IPS-NIHi11 (cell line): ENCODE data around the gene GFI1.

Experiments used
- DNase-seq: peaks from one replicate; pipeline ENCODE4 v3.0.0; 2012; ENCODE audit warnings: mixed read lengths, low spot score

Gene GFI1

DNA sequence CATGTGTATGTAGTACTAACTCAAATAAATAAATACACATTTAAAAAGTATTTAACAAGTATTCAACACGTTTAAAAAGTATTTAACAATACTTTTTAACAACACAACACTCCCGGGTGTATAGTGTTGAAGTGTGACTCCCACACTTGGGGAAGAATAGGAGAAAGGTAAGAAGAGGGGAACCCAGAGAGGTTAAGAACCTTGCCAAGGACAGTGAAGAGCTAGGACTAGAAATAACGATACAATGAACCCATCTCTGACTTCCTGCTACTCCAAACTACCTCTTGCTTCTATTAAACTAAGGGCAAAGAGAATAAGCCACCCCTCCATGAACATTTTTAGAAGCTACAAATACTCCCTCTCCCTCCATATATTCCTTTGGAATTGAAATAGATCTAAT is 1.7 kb upstream of the GFI1 start:
- DNase-seq, result no peak

DNA sequence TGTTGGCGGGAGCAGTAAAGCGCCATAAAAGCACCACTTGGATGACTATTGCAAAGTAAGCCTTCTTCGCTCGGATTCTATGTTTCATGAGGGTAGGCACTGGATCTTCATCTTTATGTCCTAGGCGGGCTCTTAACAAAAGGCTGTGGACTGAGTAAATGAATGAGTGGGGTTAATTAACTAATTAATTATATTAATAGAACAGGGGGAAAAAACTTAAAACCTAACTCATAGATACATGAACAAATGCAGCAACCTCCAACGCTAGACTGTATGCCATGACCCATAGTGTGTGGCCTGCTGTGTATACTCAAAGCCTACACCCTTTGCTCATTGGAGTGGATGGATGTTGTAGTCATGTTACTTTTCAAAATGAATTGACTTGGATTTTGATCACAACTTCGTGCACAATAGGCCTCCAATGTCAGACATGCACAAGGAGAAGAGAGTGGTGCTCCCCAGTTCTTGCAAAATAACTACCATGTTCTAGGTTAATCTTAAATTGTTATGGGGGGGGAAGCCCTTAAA is 417 bp upstream of the GFI1 start:
- no peak for DNase-seq

DNA sequence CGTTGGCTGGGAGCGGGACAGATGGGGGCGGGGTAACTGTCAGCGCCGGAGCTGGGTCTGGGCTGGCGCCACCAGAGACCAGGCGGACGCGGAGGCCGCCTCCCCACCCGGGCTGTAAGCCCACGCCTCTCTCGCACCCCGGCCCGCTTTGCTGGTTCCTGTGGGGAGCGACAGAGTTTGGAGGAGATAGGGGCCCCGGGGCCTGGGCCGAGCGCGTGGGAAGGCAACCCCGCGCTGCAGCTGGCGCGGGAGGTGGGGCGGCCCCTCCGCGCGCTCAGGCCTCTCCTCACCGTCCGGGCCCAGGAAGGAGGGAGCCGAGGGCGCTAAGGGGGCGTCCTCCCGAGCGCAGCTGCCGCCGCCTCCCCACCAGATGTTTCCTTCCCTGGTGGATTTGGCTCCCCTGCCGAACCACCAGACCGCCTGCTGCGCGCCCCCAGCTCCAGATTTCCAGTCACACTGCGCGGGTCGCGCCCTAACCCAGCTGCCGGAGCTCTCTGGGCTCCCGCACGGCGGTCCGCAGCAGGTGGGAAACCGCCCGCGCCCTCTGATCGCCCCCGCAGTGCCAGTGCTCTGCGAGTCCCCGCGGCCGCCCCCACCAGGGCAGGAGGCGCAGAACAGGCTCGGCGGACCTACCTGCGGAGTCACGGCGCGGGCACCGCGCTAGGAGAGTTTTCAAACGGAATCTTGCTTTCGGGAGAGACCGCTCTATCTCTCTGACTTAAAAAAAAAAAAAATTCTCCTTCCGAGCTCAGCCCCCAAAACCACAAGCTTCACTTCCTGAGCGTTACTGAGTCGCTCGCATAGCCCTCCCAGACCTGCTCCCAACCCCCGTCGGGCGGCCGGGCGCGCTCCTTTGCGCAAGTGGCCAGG is 1.1 kb downstream of the GFI1 start:
- peak; percentile 70 for DNase-seq

DNA sequence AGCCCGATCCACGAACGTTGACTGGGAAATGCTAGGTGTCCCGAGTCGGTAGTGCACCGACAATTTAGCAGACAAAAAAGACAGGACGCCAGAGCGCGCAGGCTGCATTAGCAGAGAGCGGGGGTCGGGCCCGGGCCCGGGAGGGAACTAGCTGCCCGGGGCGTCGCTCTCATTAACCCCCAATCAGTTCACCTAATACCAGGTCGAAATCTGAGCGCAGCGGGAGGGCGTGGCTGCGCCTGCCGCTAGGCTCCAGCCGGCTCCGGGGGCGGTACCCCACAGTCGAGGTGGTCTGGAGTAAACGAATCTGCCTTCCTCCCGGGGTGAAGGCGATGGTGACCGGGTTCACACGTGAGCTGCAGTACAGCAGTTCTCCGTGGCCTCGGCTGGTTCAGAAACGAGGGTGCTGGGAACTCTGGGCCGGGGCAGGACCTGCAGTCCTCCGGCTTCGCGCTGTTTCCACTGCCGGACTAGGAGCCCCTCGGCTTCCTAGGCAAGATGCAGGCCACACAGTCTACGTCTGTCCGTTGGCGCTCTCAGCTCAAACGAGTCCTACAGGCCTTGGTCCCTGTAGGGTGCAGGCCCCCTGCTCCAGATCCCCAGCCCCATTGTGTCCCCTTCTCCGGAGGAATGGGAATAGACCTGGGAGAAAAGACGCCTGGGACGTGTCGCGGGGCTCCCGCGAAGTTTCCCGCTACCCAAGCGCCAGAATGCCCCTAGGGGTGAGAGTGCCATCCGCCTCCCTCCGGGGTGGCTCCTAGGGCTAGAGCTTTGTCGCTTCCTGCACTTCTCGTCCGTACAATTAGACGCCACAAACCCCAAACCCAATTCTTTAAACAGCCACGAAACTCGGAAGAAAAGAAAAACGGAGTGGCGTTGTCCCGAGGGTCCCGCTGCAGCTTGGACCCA is 2.0 kb downstream of the GFI1 start:
- peak; percentile 41 for DNase-seq

DNA sequence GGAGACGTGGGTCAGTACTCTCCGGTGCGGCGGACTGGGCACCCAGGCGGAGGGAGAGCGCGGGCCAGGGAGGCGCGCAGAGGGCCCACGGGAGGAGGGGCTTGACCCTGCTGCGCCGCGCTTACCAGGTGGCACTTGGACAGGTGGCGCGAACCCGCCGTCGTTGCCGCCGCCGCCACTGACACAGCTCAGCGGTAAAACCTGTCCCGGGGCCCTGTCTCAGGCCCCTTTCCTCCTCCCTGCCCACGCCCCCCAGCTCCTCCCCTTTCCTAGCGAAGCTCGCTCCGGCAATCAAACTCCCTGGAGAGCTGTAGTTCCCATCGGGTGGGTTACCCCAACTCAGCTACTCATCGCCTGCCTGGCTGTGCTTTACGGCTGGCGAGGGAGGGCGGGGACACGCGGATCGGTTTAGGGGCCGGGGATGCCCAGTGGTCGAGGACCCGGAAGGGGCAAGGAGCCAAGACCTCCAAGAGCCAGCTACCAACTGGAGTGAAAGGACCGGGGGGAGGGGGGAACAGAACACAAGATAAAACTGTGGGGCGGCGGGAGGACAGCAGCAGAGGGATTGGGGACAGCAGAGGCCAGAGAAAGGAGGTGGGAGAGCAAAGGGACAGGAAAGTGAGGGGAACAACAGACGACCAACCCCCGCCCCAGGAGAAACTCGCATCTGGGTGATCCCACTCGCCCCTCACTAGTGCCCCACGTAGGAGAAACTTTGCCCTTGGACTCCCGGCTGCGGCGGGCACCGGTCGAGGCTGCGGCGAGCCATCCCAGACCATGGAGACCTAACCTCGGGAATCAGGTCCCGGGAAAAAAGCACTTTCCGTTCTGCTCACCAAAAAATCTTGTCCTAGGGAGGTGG is 2.9 kb downstream of the GFI1 start:
- peak; percentile 53 for DNase-seq

DNA sequence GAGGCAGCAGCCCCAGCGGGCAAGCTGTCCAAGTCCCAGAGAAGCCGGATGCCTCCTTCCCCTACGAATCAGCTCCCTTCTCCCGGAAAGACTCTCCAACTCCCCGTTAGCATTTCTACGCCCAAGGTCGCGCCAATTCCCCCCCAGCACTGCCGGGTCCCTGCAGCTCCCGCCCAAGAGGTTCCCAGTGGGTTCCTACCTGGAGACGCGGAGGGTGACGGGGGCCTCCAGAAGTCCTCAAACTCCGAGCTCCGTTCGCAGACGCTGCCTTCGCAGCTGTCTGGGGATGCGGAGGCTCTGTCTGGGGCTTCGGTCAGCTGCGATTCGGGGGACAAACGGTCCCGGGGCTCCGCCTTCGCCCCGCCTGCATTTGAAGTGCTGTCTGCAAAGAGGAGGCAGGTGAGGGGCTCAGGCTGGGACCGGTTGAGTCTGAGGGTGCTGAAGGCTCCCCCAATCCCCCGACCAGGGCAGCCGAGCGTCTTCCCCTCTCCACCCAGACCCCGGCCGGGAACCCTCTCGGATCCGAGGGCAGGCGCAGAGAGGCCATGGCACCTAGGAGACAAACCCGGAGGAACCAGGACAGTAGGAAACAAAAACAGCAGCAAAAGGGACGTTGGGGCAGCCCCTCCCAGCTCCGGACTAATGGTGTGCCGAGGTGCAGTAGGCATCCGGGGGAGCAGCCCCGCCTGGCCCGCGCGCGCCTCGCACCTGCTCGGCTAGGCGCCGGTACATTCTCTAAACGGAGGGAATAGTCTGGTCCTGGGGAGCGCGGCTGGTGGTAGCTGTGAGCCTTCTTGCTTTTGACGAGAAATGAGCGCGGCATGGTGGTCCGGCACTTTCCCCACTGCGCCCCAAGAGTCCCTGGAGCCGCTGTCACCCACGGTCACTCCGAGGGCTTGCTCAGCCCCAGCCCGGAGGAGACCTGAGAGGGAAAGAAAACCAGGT is 3.8 kb downstream of the GFI1 start:
- DNase-seq, result peak; percentile 33

DNA sequence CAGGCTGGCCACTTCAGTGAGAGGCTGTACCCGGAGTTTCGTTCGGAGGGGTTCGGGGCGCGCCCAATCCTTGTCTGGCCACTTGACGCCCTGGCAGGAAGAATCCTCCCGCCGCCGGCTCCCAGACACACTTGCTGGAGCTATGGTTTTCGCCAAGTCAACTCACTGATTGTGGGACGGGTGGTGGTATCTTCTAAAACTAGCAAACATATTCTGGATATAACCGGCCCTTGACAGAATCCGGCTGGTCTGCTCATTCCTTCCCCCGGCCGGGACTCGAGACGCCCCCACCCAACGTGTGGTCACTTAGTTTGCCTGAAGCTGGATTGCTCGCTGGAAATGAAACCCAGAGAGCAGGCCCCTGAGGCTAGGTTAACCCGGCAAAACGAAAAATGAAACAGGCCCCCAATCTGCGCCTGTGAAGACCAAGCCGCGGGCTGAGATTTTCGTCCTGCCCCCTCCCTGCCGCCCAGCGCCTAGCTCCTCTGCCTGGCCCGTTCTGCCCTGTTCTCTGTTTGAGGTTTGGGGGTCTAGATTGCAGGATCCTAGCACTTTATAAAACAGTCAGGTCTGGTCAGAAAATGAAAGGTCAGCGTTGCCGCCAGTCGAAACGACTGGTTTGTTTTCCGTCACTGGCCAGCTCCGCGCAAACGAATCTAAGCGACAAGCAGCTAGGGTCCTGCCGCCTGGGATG is 4.6 kb downstream of the GFI1 start:
- DNase-seq, result no peak

DNA sequence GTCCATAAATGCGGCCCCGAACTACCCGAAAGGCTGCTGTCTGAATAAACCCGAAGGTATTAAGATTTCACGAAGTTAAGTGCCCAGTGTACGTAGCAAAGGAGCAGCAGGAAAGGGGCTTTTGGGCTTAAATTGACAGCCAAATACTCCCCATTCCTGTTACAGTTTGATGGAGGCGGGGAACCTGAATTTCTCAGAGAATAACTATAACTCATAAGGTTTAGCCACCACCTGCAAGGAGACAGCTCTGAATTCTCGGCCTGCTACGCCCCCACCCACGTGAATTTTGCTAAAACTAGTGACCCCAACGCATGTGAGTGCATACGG is 5.2 kb downstream of the GFI1 start:
- DNase-seq, result no peak

DNA sequence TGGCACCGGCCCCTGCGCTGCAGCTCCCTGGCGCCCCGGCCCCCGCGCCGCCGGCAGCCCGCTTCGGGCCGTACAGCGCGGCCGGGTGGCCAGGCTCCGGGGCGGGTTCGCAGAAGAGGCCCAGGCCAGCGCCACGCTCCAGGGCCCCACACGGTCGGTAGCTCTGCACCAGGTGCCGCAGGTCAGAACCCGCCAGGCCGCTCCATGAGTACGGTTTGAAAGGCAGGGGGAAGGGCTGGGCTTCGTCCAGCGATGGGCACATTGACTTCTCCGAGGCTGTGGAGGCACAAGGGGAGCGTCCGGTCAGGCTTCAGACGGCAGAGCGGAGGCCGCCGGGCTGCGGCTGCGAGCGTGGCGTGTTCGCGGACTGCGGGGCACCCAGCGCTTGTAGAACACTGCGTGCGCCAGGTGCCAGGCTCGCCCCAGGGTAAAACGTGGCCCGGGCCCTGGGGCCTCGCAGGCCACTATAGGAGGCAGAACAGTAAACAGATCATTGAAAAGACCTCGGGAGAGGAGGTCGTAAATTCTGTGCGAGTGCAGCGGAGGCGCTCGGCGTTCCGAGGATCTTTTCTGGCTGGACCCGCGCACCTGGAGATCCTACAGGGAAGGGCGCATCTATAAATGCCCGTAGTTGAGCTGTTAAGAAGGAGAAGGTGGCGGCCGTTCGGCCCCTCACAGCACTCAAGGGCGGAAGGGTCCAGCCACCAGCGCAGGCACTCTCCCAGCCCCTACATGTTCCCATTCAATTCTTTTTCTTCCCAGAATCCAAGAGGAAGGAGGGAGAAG is 5.7 kb downstream of the GFI1 start:
- peak; percentile 46 for DNase-seq

DNA sequence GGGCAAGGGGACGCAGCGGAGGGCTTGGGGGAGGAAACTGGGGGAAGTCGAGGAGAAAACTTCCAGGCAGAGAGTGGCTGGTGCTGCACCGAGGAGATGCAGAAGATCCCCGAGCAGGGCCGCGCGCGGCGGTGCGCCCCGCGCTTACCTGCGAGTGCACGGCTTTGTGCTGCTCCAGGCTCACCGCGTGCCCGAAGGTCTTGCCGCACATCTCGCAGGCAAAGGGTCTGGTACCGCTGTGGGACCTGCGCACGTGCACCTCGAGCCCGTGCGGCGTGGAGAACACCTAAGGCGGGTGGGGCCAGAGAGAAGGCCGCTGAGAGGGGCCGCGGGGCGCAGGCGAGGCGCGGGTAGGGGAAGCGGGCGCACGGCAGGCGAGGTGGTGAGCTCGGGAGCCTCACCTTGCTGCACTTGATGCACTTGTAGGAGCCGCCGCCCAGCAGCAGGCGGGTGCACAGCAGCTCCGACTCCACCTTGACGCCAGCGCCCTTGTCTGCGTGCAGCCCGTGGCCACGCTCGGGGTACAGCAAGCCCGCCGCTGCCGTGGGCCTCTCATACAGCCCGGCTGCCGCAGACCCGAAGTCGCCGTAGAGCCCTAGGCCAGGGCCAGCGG is 6.4 kb downstream of the GFI1 start:
- DNase-seq, result peak; percentile 44

DNA sequence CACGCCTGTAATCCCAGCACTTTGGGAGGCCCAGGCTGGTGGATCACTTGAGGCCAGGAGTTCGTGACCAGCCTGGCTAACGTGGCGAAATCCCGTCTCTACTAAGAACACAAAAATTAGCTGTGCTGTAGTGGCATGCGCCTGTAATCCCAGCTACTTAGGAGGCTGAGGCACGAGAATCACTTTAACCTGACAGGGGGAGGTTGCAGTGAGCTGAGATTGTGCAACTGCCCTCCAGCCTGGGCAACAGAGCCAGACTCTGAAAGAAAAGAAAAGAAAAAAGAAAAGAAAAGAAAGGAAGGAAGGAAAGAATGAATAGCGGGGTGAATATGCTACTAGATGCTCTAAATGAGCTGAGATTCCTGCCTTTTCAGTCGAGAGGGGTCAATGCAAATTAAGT is 7.1 kb downstream of the GFI1 start:
- DNase-seq, result no peak

DNA sequence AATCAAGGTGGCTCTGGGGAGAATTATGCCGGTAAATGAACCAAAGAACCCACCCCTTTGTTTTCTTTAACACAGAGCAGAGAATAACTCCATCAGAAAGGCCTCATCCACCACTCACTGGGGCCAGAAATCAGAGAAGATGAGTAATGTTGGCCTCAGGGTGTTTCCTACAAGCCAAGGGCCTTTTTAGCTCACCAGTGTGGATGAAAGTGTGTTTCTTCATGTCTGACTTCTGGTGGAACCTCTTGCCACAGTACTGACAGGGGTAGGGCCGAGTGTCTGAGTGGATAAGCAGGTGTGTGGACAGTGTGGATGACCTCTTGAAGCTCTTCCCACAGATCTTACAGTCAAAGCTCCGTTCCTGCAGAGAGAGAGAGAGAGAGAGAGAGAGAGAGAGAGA is 8.3 kb downstream of the GFI1 start:
- DNase-seq, result no peak

DNA sequence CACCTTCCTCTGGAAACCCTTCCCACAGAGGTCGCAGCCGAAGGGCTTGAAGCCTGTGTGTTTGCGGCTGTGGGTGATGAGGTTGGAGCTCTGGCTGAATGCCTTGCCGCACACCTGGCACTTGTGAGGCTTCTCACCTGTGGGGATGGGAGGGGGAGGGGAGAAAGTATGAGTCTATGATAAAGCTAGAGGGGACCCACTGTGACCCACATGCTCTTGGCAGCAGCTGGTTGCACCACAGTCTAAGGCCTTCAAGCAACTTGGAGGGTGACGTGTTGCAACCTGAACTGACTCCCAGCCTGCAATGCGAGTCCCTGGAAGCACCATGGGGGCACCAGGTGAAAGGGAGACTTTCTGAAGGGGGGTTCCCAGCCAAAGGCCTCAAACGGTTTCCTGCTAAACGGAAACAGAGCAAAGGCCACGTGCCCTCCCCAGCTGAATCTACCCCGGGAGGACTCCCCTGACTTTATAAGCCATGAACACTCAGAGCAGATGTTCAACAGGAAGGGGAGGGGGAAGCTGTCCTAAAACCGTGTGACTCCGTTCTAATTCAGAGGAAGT is 10.6 kb downstream of the GFI1 start:
- DNase-seq, result no peak

DNA sequence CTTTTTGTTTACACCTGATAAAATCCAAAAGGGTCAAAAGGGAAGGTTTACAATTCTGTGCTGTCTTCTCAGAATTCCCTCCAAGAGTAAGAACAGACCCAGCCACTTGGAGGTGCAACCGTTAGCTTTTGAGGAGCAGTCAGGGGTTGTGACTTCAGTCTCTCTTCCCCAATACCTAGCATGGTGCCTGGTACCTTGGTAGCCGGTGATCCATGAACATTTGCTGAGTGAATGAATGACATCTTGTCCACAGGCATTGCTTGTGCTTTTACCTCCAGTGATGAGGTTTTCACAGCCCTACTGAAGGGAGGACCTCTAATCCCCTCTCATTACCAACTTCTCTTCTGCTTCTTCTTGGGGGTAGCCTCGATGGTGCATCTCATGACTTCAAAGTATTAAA is 11.7 kb downstream of the GFI1 start:
- no peak for DNase-seq

DNA sequence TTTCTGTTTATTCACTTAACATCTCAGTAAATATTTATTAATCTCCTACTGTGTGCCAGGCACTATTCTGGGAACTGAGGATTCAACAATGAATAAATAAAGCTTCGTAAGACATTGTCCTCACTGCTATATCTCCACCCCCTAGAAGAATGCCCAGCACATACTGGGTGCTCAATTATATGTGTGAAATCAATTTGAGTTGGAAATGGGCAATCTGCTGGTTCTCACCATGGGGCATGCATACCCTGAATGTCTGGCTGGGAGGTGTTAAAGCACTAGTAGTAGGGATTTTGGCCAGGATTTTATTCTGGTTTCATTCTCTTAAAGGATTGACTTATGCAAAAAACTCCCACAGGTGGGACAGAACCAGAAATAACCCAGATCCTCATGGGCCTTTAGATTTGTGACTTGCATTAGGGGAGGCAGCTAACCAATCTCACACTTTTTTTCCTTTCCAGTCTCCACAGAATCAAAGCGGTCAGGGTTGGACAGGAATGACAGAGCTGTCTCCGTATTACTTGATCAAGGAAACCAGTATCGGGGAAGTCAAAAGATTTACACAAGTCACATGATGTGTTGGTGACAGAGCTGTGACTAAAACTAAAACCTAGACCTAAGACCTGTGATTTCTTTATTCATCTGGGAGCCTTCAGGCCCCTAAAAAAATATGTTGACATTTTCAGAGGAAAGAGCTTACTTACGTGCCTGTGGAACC is 12.8 kb downstream of the GFI1 start:
- no peak for DNase-seq

DNA sequence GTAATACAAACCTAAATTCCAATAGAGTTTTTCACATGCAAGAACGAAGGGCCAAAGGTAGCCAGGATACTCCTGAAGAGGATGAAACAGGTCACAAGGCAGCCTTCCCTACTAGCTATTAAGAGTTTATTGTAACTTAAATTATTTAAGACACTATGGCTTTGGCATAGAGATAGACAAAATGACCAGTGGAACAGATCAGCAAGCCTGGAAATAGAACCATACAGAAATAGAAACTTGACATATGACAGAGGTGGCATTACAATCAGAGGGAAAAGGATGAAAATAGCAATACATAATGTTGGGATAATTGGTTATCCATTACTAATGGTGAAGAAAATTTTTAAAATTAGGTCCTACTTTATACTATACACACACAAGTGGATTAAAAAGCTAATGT is 16.5 kb downstream of the GFI1 start:
- DNase-seq, result no peak

DNA sequence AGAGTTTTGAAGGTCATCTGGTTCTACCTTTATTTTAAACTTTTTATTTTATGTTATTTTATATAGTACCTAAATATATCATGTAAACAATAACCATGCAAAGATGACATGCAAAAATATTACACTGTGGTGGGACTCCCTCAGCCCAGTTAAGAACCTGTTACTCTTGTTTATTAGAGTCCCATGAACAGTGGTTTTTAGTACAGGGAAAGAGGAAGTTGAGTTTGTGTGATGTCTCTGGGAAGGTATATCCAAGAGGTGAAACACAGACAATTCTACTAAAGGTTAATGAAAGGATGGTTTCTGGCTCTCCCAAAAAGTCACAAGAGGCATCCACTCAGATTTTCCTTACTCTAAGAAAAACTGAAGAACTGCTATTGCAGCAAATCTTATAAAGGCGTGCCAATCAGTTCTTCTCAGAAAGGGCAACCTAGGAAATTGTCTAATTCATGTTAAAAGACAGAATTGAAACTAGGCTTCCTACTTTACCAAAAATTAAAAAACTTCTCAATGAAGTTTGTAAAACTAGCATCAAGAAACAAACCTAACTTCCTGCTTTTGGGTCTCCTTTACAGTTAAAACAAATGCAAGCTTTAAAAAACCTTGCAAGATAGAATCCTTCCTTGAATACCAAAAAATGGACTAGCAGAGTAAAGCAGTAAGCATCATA is 19.9 kb downstream of the GFI1 start:
- DNase-seq, result no peak

DNA sequence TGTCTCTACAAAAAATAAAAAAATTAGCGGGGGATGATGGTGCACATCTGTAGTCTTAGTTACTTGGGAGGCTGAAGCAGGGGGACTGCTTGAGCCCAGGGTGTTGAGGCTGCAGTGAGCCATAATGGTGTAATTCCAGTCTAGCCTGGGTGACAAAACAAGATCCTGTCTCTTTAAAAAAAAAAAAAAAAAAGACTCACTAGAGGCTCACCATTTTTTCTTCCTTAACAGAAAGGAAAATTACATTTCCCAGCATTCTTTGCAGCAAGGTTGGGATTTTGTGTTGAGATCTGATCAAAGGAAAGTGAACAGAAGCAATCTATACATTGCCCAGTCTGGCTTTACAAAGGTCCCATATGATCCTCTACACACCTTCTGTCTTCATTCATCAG is 21.5 kb downstream of the GFI1 start:
- no peak for DNase-seq
